Suprapubic skin (tissue), 4 donors: ENCODE measurements around the gene OXCT1.

Source experiments
- POLR2A ChIP-seq, 2 donors: fragments of 450-650 bp; IDR thresholded peaks; one replicate each; pipeline ENCODE4 v1.6.1; 2017; ENCODE audit warnings: antibody characterized with exemption in 2 of 2, mild to moderate bottlenecking in 2 of 2, moderate library complexity in 2 of 2
- POLR2AphosphoS5 ChIP-seq, 3 donors: sonication (generic); formaldehyde crosslinking; IDR thresholded peaks; one replicate each; pipeline ENCODE4 v1.6.1; 2017; ENCODE audit warnings: antibody characterized with exemption in 3 of 3

DNA sequence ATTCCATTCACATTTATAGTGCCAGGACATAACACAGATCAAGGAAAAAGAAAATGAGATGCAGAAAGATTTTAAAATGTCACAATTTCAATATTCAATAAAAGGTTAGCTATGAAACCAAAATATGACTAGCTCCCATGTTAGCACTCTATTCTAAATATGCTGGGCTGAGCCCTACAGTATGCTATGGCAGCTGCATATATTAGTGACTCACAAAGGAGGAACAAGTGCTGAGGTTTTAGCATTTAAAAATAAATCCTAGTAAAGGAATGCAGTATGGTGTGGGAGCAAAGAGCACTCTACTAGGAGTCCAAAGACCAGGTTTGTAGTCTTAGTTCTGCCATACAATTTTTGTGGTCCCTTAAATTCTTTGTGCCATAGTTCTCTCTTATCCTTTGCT is 118.4 kb downstream of the OXCT1 start:
- no peak for TF ChIP-seq POLR2AphosphoS5 (IDR thresholded peaks at IDR 0.05)
- no peak for TF ChIP-seq POLR2A (IDR thresholded peaks at IDR 0.05)
